ENCODE measurements around the gene NNT.
"Not testable (repeated sequence)": the region's sequence is repeated elsewhere in the genome, so short reads cannot be mapped to it uniquely, and the experiment has no call there.

Gene NNT

GRCh38 chr5:43602461-43603343, at the start of gene NNT:
Gene NNT, plus strand, starts transcription at chr5:43603180. Its CDS starts 6,016 bp downstream, at chr5:43609196.
- peak; percentile 32 to 44 for DNase-seq (ENCODE audit: low read depth in 2 of 2)

- no peak for DNase-seq (ENCODE audit: low read depth in 2 of 2)
Observed at GRCh38 chr5:43553381-43553780, 49.6 kb upstream of the NNT start.

- DNase-seq (ENCODE audit: low read depth in 2 of 2) = no peak
Observed at GRCh38 chr5:43554497-43554896, 48.5 kb upstream of the NNT start.

GRCh38 chr5:43555895-43556606, 46.9 kb upstream of the NNT start:
- DNase-seq (ENCODE audit: low read depth in 2 of 2) = peak; percentile 0 to 21

- not testable (repeated sequence) for DNase-seq (ENCODE audit: low read depth in 2 of 2)
Observed at GRCh38 chr5:43556607-43556856, 46.4 kb upstream of the NNT start.

GRCh38 chr5:43556857-43557542, 46.0 kb upstream of the NNT start, which contains the start of gene PAIP1:
Gene PAIP1, minus strand, starts transcription at chr5:43557077. Its CDS starts 231 bp downstream, at chr5:43556846.
- DNase-seq (ENCODE audit: low read depth in 2 of 2) = peak; percentile 47 to 58

GRCh38 chr5:43560128-43560527, 42.9 kb upstream of the NNT start:
- DNase-seq (ENCODE audit: low read depth in 2 of 2) = no peak

GRCh38 chr5:43561356-43561755, 41.6 kb upstream of the NNT start:
- DNase-seq (ENCODE audit: low read depth in 2 of 2) = no peak

- DNase-seq (ENCODE audit: low read depth in 2 of 2) = no peak
Observed at GRCh38 chr5:43563321-43563720, 39.7 kb upstream of the NNT start.

- DNase-seq (ENCODE audit: low read depth in 2 of 2) = no peak
Observed at GRCh38 chr5:43564289-43564850, 38.6 kb upstream of the NNT start.

- no peak for DNase-seq (ENCODE audit: low read depth in 2 of 2)
Observed at GRCh38 chr5:43565043-43565442, 37.9 kb upstream of the NNT start.

- DNase-seq (ENCODE audit: low read depth in 2 of 2) = no peak
Observed at GRCh38 chr5:43567967-43568366, 35.0 kb upstream of the NNT start.

GRCh38 chr5:43569236-43569746, 33.7 kb upstream of the NNT start:
- DNase-seq (ENCODE audit: low read depth in 2 of 2) = no peak

- no peak for DNase-seq (ENCODE audit: low read depth in 2 of 2)
Observed at GRCh38 chr5:43570450-43571158, 32.4 kb upstream of the NNT start.

GRCh38 chr5:43571237-43571636, 31.7 kb upstream of the NNT start:
- no peak for DNase-seq (ENCODE audit: low read depth in 2 of 2)

GRCh38 chr5:43572357-43572756, 30.6 kb upstream of the NNT start:
- no peak for DNase-seq (ENCODE audit: low read depth in 2 of 2)

- DNase-seq (ENCODE audit: low read depth in 2 of 2) = no peak
Observed at GRCh38 chr5:43573058-43573457, 29.9 kb upstream of the NNT start.

GRCh38 chr5:43580402-43581210, 22.4 kb upstream of the NNT start:
- DNase-seq (ENCODE audit: low read depth in 2 of 2) = not testable (repeated sequence)

GRCh38 chr5:43581398-43581797, 21.6 kb upstream of the NNT start:
- no peak for DNase-seq (ENCODE audit: low read depth in 2 of 2)

All from stimulated activated CD4-positive, alpha-beta T cell treated with anti-CD3 and anti-CD28 coated beads, Interleukin-1b, Interleukin-23, amount 100 ng/mL, for 1 hour (primary cell).